ENCODE data around the gene LRP1. TPM values are rescaled to one million over a fixed set of nuclear protein-coding genes. Genes with fewer than 3 reads are reported as not detected.

The LRP1 gene
- total RNA-seq, 1 donor from 2014 or later: 0.95 TPM

- no peak for TF ChIP-seq CTCF (IDR thresholded peaks at IDR 0.05)
- H3K27ac Mint-ChIP-seq: no peak overlapping the region
- H3K9me3 Mint-ChIP-seq: no peaks in the 10 kb centered on the region
- intact Hi-C loops (cut with micrococcal nuclease): no loop called here
- H3K4me3 Mint-ChIP-seq: no peak overlapping the region
- no peaks in the 10 kb centered on the region for H3K4me1 Mint-ChIP-seq
- H3K27me3 Mint-ChIP-seq: no peaks in the 10 kb centered on the region
- ATAC-seq (ENCODE audit: low read depth) (no peak), DNase-seq (no peak)
- no peaks in the 10 kb centered on the region for H3K36me3 Mint-ChIP-seq (ENCODE audit: low read depth)
- POLR2A ChIA-PET: no interaction called here
- CTCF ChIA-PET: no interaction called here
Observed at GRCh38 chr12:57195611-57196371, 67.5 kb downstream of the LRP1 start.

DNA sequence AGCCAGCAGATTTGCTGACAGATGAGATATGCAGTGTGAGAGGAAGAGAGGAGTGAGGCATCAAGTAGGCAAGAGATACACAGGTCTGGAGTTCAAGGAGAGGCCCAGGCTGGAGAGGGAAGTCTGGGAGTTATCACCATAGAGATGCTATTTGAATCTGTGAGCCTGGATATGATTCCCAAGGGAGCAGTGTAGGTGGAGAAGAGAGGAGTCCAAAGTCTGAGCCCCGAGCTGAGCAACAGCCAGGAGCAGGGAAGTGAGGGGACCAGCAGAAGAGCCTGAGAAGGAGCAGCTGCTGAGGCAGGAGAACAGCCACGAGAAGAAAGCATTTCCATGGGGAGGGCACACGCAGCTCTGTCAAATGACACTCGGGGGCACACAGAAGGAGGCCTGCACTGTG lies 68.2 kb downstream of the LRP1 start:
- CTCF ChIA-PET: no interaction called here
- H3K27me3 Mint-ChIP-seq: no peaks in the 10 kb centered on the region
- no peaks in the 10 kb centered on the region for H3K36me3 Mint-ChIP-seq (ENCODE audit: low read depth)
- ATAC-seq (ENCODE audit: low read depth) (no peak), DNase-seq (no peak)
- no peak for TF ChIP-seq CTCF (IDR thresholded peaks at IDR 0.05)
- H3K9me3 Mint-ChIP-seq: no peaks in the 10 kb centered on the region
- no peak overlapping the region for H3K4me3 Mint-ChIP-seq
- no peak overlapping the region for H3K27ac Mint-ChIP-seq
- POLR2A ChIA-PET: no interaction called here
- H3K4me1 Mint-ChIP-seq: no peaks in the 10 kb centered on the region
- intact Hi-C loops (cut with micrococcal nuclease): no loop called here

DNA sequence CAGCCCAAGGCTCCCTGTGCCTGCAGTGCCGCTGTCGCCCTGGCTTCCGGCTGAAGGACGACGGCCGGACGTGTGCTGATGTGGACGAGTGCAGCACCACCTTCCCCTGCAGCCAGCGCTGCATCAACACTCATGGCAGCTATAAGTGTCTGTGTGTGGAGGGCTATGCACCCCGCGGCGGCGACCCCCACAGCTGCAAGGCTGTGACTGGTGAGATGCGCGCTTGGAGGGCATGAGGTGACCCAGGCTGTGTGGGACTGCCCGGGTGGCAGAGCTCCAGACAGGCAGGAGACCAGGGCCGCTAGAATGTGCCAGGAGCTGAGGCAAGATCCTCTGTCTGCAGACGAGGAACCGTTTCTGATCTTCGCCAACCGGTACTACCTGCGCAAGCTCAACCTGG lies 68.7 kb downstream of the LRP1 start:
- no peak for TF ChIP-seq CTCF (IDR thresholded peaks at IDR 0.05)
- Mint-ChIP-seq H3K27me3 (no peaks in the 10 kb centered on the region), H3K4me1 (no peaks in the 10 kb centered on the region), H3K27ac (no peak overlapping the region), H3K36me3 (ENCODE audit: low read depth) (no peaks in the 10 kb centered on the region), H3K4me3 (no peak overlapping the region), H3K9me3 (no peaks in the 10 kb centered on the region)
- ChIA-PET CTCF (no interaction called here), POLR2A (no interaction called here)
- intact Hi-C loops (cut with micrococcal nuclease): no loop called here
- no peak for DNase-seq
- no peak for ATAC-seq (ENCODE audit: low read depth)

DNA sequence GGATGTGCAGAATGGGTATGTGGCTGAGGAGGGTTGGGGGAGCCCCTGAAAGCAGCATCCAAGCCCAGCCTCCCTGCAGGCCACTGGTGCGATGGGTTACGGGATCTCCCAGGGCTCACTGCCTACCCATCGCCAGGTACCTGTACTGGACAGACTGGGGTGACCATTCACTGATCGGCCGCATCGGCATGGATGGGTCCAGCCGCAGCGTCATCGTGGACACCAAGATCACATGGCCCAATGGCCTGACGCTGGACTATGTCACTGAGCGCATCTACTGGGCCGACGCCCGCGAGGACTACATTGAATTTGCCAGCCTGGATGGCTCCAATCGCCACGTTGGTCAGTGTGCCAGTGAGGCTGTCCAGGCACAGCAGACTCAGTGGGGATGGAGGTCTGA lies 70.0 kb downstream of the LRP1 start:
- ATAC-seq (ENCODE audit: low read depth): no peak
- no peaks in the 10 kb centered on the region for H3K27me3 Mint-ChIP-seq
- intact Hi-C loops (cut with micrococcal nuclease): no loop called here
- POLR2A ChIA-PET: no interaction called here
- H3K9me3 Mint-ChIP-seq: no peaks in the 10 kb centered on the region
- H3K4me1 Mint-ChIP-seq: no peaks in the 10 kb centered on the region
- CTCF ChIA-PET: no interaction called here
- no peaks in the 10 kb centered on the region for H3K36me3 Mint-ChIP-seq (ENCODE audit: low read depth)
- H3K27ac Mint-ChIP-seq: no peak overlapping the region
- no peak overlapping the region for H3K4me3 Mint-ChIP-seq
- DNase-seq: no peak
- no peak for TF ChIP-seq CTCF (IDR thresholded peaks at IDR 0.05)

DNA sequence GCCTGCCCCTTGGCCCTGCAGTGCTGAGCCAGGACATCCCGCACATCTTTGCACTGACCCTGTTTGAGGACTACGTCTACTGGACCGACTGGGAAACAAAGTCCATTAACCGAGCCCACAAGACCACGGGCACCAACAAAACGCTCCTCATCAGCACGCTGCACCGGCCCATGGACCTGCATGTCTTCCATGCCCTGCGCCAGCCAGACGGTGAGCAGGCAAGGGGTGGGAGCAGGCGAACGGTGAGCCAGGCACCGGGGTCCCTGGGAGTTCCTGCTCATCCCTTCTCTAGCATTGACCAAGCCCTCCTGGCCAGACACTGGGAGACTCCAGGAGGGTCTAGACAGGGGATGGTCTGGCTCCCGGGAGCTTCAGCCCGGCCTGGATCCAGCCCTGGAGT lies 70.9 kb downstream of the LRP1 start:
- no peaks in the 10 kb centered on the region for H3K4me1 Mint-ChIP-seq
- H3K4me3 Mint-ChIP-seq: no peak overlapping the region
- no peaks in the 10 kb centered on the region for H3K9me3 Mint-ChIP-seq
- no peak for TF ChIP-seq CTCF (IDR thresholded peaks at IDR 0.05)
- DNase-seq (no peak), ATAC-seq (ENCODE audit: low read depth) (no peak)
- no peaks in the 10 kb centered on the region for H3K36me3 Mint-ChIP-seq (ENCODE audit: low read depth)
- ChIA-PET CTCF (no interaction called here), POLR2A (no interaction called here)
- no peaks in the 10 kb centered on the region for H3K27me3 Mint-ChIP-seq
- intact Hi-C loops (cut with micrococcal nuclease): no loop called here
- no peak overlapping the region for H3K27ac Mint-ChIP-seq
